Esophagus muscularis mucosa (tissue), 4 donors: Measurements from ENCODE around the gene CACNA2D3.

ENCODE experiments used
- CTCF ChIP-seq, 3 experiments: fragments of 200-600 bp in 2 of 3; fragments of 450-650 bp in 1 of 3; sonication (generic) in 2 of 3; IDR thresholded peaks; one replicate each; pipeline ENCODE4 v1.5.1; 2017 to 2019; ENCODE audit warnings: antibody characterized with exemption in 3 of 3, mild to moderate bottlenecking in 2 of 3, moderate library complexity in 1 of 3
- EP300 ChIP-seq: sonication (generic); formaldehyde crosslinking; IDR thresholded peaks from one replicate; pipeline ENCODE4 v1.6.1; 2017; ENCODE audit warnings: antibody characterized with exemption
- POLR2A ChIP-seq: fragments of 450-650 bp; IDR thresholded peaks from one replicate; pipeline ENCODE4 v1.6.1; 2017; ENCODE audit warnings: antibody characterized with exemption, moderate library complexity, mild to moderate bottlenecking, low read depth
- POLR2AphosphoS5 ChIP-seq, 2 donors: sonication (generic); formaldehyde crosslinking; IDR thresholded peaks; one replicate each; pipeline ENCODE4 v1.6.1; 2017; ENCODE audit warnings: antibody characterized with exemption in 2 of 2

GRCh38 chr3:54696313-54696712, 574.0 kb downstream of the CACNA2D3 start:
- no peak for TF ChIP-seq POLR2AphosphoS5 (IDR thresholded peaks at IDR 0.05)
- no peak for TF ChIP-seq CTCF (IDR thresholded peaks at IDR 0.05)
- no peak for TF ChIP-seq POLR2A
- TF ChIP-seq EP300 = no peak
